ENCODE measurements around the gene FGFRL1.
"Not testable (repeated sequence)": the region's sequence is repeated elsewhere in the genome, so short reads cannot be mapped to it uniquely, and the experiment has no call there.

FGFRL1 gene

GRCh38 chr4:973431-974397, 37.7 kb upstream of the FGFRL1 start, which contains the start of gene DGKQ:
DGKQ (minus strand) TSS chr4:973569; CDS start chr4:973482, 87 bp downstream.
- DNase-seq = peak; percentile 12 to 64

- no peak for DNase-seq
These were observed 36.8 kb upstream of the FGFRL1 start for GRCh38 chr4:974668-975067.

- not testable (repeated sequence) for DNase-seq
These were observed 35.4 kb upstream of the FGFRL1 start for GRCh38 chr4:976016-976415.

- DNase-seq = no peak
These were observed 32.3 kb upstream of the FGFRL1 start for GRCh38 chr4:978957-979701.

- no peak for DNase-seq
These were observed 29.1 kb upstream of the FGFRL1 start for GRCh38 chr4:982291-982690.

DNA sequence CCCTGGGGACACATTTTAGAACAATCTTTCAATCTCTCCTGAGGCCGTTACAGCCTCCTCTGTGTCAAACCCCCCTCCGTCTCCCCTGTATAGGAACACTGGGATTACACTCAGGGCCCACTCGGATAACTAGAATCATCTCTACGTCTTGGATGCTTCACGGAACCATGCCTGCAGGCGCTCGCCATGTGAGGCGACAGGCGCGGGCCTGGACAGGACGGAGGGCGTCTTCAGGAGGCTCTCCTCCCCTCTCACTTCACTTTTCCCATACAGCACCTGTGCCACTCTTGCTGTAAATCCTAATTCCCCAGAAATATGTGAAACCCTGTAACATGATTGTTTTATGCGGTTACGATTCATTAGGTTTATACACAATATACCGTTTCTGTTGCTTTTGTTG, 28.6 kb upstream of the FGFRL1 start:
- DNase-seq = no peak

GRCh38 chr4:984336-985054, 26.9 kb upstream of the FGFRL1 start:
- no peak for DNase-seq

DNA sequence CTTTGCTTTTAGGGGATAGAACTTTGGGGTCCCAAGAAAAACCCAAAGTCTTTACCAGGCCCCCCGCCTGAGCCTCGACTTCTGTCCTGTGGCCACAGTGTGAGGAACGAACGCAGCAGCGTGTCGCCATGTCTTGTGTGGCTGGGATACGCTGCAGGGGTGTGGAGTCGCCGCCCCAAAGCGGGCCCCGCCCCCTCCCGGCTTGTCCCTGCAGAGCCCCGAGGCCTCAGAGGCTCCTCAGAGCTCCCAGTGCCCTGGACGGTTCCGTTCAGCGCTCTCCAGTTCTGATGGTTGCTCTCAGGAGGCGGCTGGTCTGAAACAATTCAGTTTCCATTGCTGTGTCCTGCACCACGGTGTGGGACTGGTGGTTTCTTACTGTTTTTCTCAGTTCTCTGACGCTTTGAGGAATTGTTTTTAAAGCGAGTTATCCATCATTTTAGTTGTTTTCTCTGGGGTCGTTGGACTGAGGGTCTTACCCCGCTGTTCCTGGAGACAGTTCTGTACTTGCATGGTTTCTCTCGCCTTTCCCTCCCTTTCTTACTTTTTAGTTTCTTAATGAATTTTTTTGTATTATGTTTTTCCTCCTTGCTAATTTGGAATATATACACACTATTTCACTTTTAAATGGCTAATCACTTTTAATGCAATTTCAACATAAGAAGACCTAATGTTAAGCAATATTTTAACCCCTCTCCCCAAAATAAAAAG, 26.1 kb upstream of the FGFRL1 start:
- DNase-seq = peak in 1 of 2 experiments; percentile 18

GRCh38 chr4:986428-986878, 25.0 kb upstream of the FGFRL1 start:
- no peak for DNase-seq

DNA sequence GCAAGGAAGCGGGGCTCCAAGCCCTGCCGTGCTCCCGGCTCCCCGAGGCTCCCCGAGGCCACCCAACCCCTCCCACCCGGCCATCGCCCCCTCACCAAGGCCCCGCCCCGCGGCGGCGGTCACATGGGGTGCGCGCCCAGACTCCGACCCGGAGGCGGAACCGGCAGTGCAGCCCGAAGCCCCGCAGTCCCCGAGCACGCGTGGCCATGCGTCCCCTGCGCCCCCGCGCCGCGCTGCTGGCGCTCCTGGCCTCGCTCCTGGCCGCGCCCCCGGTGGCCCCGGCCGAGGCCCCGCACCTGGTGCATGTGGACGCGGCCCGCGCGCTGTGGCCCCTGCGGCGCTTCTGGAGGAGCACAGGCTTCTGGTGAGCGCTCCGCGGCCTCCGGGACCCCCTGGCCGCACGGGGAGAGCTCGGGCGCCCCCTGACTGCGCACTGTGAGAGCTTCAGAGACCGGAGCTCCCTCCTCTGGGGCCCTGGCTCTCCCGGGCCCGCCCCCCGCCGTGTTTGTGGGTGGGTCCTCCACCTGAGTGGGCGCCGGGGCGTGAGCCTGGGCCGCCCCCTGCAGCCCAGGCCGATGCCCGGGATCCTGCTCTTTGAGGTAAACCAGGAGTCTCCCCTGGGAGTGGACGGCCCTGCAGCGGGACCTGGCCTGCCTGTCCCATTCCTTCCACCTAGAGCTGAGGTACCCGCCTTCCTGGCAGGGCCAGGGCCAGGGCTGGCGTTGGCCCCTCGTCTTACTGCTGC, 24.4 kb upstream of the FGFRL1 start, which contains the start of gene IDUA:
Gene IDUA (plus strand): TSS at position 166 of the 745 bp plus-strand sequence. CDS start 41 bp downstream, at position 207.
- DNase-seq = peak; percentile 74 to 79

DNA sequence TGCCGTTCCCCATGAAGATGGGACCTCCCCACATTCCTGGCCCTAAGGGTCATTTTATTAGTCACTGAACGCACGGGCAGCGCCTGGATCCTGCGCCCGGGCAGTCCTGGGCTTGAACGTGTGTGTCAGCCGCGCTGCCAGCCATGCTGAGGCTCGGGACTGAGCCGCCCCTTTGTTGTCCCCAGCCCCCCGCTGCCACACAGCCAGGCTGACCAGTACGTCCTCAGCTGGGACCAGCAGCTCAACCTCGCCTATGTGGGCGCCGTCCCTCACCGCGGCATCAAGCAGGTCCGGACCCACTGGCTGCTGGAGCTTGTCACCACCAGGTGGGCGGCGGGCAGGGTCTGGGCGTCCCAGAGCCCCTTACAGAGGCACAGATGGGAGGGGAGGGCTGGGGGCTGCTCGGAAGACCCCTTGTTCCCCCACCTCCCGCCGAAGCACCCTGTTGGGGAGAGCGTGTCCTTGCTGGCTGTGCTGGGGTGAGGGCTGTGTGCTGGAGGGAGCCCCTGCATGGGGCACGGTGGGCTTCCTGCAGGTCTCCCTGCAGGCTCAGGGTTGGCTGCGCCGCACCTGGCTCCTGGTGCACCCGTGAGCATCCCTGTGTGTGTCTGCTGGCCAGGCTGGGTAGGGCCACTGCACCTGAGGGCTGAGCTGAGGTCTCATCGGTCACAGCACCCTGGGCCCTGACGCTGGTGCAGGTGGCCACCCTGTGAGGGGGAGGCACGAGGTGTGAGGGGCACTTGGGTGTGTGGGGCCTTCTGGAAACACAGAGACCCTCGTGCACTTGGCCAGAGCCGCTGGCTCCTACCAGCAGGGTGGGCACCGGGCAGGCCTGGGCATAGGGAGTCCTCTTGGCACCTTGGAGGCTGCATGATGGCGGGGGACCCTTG, 23.6 kb upstream of the FGFRL1 start:
- peak in 1 of 2 experiments; percentile 51 for DNase-seq

- no peak for DNase-seq
These were observed 22.4 kb upstream of the FGFRL1 start for GRCh38 chr4:988726-989721.

GRCh38 chr4:989722-990471, 21.5 kb upstream of the FGFRL1 start:
- DNase-seq = no peak

DNA sequence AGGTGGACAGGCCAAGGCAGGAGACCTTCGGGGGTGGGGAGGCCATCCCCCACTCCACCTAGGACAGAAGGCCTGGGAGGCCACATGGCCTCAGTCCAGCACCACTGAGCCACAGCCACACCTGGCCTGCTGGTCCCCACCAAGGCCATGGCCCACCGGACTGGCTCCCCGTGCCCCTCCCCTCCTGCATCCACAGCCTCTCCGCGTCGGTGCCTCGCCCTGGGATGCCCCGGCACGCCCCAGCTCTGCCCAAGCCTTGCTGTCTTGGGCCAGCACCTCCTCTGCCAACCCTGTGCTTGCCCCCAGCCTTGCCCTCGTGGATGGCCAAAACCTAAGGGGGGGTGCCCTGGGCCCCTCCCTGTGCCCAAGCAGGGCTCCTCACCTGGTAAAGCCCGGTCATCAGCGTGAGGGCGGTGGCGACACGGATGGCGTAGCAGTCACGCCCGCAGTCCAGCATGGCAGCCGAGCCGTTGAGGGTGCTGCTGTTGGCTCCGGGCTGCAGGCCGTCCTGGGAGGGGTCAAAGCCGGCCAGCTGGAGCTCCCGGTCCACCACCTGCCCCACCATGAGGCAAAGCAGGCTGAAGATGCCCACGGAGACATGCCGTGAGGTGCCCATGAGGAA, 20.6 kb upstream of the FGFRL1 start:
- DNase-seq = no peak

- no peak for DNase-seq
These were observed 19.8 kb upstream of the FGFRL1 start for GRCh38 chr4:991451-992296.

GRCh38 chr4:992297-993110, 18.9 kb upstream of the FGFRL1 start:
- DNase-seq = no peak
